Esophagus muscularis mucosa (tissue), 4 donors: ENCODE results near the gene CCDC78. TPM values are rescaled to one million over a fixed set of nuclear protein-coding genes. Genes with fewer than 3 reads are reported as not detected.

Experiments
- DNase-seq: peaks from one replicate; pipeline ENCODE4 v3.0.0-alpha.2; 2017; ENCODE audit errors: extremely low spot score
- H3K27ac ChIP-seq, 4 donors: fragments of 200-600 bp; sonication (generic); replicated peaks in 1 of 4; 1 replicate in 3 of 4; 2 replicates in 1 of 4; pipeline ENCODE4 v1.5.1; 2016 to 2019; ENCODE audit warnings: mild to moderate bottlenecking in 1 of 4
- H3K27me3 ChIP-seq, 4 donors: fragments of 200-600 bp; sonication (generic); one replicate each; pipeline versions ENCODE4 v1.5.1 to v1.6.0; 2016 to 2019
- H3K36me3 ChIP-seq, 4 donors: fragments of 200-600 bp; sonication (generic); one replicate each; pipeline ENCODE4 v1.5.1; 2016 to 2019
- H3K4me1 ChIP-seq, 4 donors: fragments of 200-600 bp; sonication (generic); one replicate each; pipeline ENCODE4 v1.5.1; 2016 to 2019
- H3K4me3 ChIP-seq, 4 donors: fragments of 200-600 bp; sonication (generic); 1 replicate in 2 of 4; 2 replicates in 2 of 4; pipeline ENCODE4 v1.5.1; 2016 to 2019; ENCODE audit warnings: mild to moderate bottlenecking in 4 of 4, moderate library complexity in 1 of 4
- H3K9me3 ChIP-seq, 4 donors: fragments of 200-600 bp; sonication (generic); 1 replicate in 3 of 4; 2 replicates in 1 of 4; pipeline ENCODE4 v1.5.1; 2016 to 2019
- CTCF ChIP-seq, 3 experiments: fragments of 200-600 bp in 2 of 3; fragments of 450-650 bp in 1 of 3; sonication (generic) in 2 of 3; IDR thresholded peaks; one replicate each; pipeline ENCODE4 v1.5.1; 2017 to 2019; ENCODE audit warnings: antibody characterized with exemption in 3 of 3, mild to moderate bottlenecking in 2 of 3, moderate library complexity in 1 of 3
- EP300 ChIP-seq: sonication (generic); formaldehyde crosslinking; IDR thresholded peaks from one replicate; pipeline ENCODE4 v1.6.1; 2017; ENCODE audit warnings: antibody characterized with exemption
- POLR2A ChIP-seq: fragments of 450-650 bp; IDR thresholded peaks from one replicate; pipeline ENCODE4 v1.6.1; 2017; ENCODE audit warnings: antibody characterized with exemption, moderate library complexity, mild to moderate bottlenecking, low read depth
- POLR2AphosphoS5 ChIP-seq, 2 donors: sonication (generic); formaldehyde crosslinking; IDR thresholded peaks; one replicate each; pipeline ENCODE4 v1.6.1; 2017; ENCODE audit warnings: antibody characterized with exemption in 2 of 2
- WGBS: methylation state at CpG from one replicate; pipeline ENCODE4 v1.1.5; 2018; 5-methylcytosine and 5-hydroxymethylcytosine counted together
- intact Hi-C: fragments of 100-400 bp; cut with DNase I; formaldehyde crosslinking; loops from one replicate; pipeline ENCODE4 v1.15.1; 2023
- total RNA-seq, 4 donors: library from RNA; depleted of rRNA; stranded (reverse); fragments of >200 nt; gene quantifications; one replicate each; pipeline versions ENCODE4 v1.1.0 to v1.2.1, GENCODE V29; 2016

CCDC78 gene
- total RNA-seq, 4 donors from 2014 or later: 0.33 to 2.5 (median 0.61) TPM

GRCh38 chr16:720447-720989 lies 5.7 kb downstream of the CCDC78 start:
- peak overlapping the region; percentile 67 to 98 (median 75) for H3K4me3 ChIP-seq
- TF ChIP-seq EP300 (no peak), POLR2AphosphoS5 (IDR thresholded peaks at IDR 0.05) (no peak), CTCF (IDR thresholded peaks at IDR 0.05) (no peak), POLR2A (no peak)
- no peak for DNase-seq
- H3K9me3 ChIP-seq: no peaks in the 10 kb centered on the region
- peak overlapping the region; percentile 81 to 94 (median 91) for H3K27ac ChIP-seq
- H3K27me3 ChIP-seq: peaks cover 0 to 15% (median 0%) of the 10 kb centered on the region in 4 donors
- 0% methylated on average over 24 of the region's 38 CpGs for WGBS
- H3K4me1 ChIP-seq: peaks cover 37 to 65% (median 53%) of the 10 kb centered on the region in 4 donors
- intact Hi-C loops: no loop called here
- peaks cover 0 to 10% (median 8%) of the 10 kb centered on the region in 4 donors for H3K36me3 ChIP-seq

GRCh38 chr16:719815-720446 lies 6.3 kb downstream of the CCDC78 start:
- Histone ChIP-seq H3K27ac (peak overlapping the region; percentile 81 to 94 (median 91)), H3K4me3 (peak overlapping the region; percentile 67 to 98 (median 75))

GRCh38 chr16:718922-719321 lies 7.3 kb downstream of the CCDC78 start:
- H3K36me3 ChIP-seq: peaks cover 0 to 10% (median 8%) of the 10 kb centered on the region in 4 donors
- DNase-seq: no peak
- TF ChIP-seq CTCF (IDR thresholded peaks at IDR 0.05) (no peak), POLR2A (no peak), EP300 (no peak), POLR2AphosphoS5 (IDR thresholded peaks at IDR 0.05) (no peak)
- intact Hi-C loops: no loop called here
- H3K9me3 ChIP-seq: no peaks in the 10 kb centered on the region
- H3K4me1 ChIP-seq: peaks cover 43 to 77% (median 65%) of the 10 kb centered on the region in 4 donors
- H3K4me3 ChIP-seq: no peak overlapping the region
- H3K27me3 ChIP-seq: peaks cover 0 to 4% (median 0%) of the 10 kb centered on the region in 4 donors
- no peak overlapping the region for H3K27ac ChIP-seq
- WGBS: 87% methylated on average over 5 of the region's 6 CpGs

More at GRCh38 chr16:719815-720446, 6.3 kb downstream of the CCDC78 start:
- WGBS: 10% methylated on average over 13 of the region's 16 CpGs
- H3K4me1 ChIP-seq: peaks cover 37 to 68% (median 56%) of the 10 kb centered on the region in 4 donors
- no peak for DNase-seq
- TF ChIP-seq POLR2AphosphoS5 (IDR thresholded peaks at IDR 0.05) (no peak), POLR2A (no peak), EP300 (no peak), CTCF (IDR thresholded peaks at IDR 0.05) (no peak)
- peaks cover 0 to 9% (median 0%) of the 10 kb centered on the region in 4 donors for H3K27me3 ChIP-seq
- no peaks in the 10 kb centered on the region for H3K9me3 ChIP-seq
- intact Hi-C loops: no loop called here
- peaks cover 0 to 10% (median 8%) of the 10 kb centered on the region in 4 donors for H3K36me3 ChIP-seq

GRCh38 chr16:718389-718788 lies 7.9 kb downstream of the CCDC78 start:
- TF ChIP-seq EP300: no peak
- TF ChIP-seq CTCF (IDR thresholded peaks at IDR 0.05): no peak
- TF ChIP-seq POLR2AphosphoS5 (IDR thresholded peaks at IDR 0.05): no peak
- TF ChIP-seq POLR2A: no peak
- H3K4me3 ChIP-seq: no peak overlapping the region
- 88% methylated on average over 8 of the region's 9 CpGs for WGBS
- peaks cover 43 to 78% (median 66%) of the 10 kb centered on the region in 4 donors for H3K4me1 ChIP-seq
- H3K36me3 ChIP-seq: peaks cover 0 to 10% (median 8%) of the 10 kb centered on the region in 4 donors
- no peak overlapping the region for H3K27ac ChIP-seq
- peaks cover 0 to 7% (median 0%) of the 10 kb centered on the region in 4 donors for H3K27me3 ChIP-seq
- no peaks in the 10 kb centered on the region for H3K9me3 ChIP-seq
- intact Hi-C loops: no loop called here
- no peak for DNase-seq
